Loucy (cell line): Measurements from ENCODE around the gene MTHFR.

Experiments used
- H2AFZ ChIP-seq: fragments of 200-600 bp; sonication (generic); 2 replicates; pipeline ENCODE4 v1.6.0; 2016; ENCODE audit warnings: antibody characterized with exemption, mild to moderate bottlenecking, low read length, moderate library complexity
- H3F3A ChIP-seq: fragments of 200-600 bp; 2 replicates; pipeline ENCODE4 v1.6.0; 2016; ENCODE audit warnings: antibody characterized with exemption, low read depth, mild to moderate bottlenecking
- H3K27me3 ChIP-seq: fragments of 200-600 bp; sonication (generic); 2 replicates; pipeline ENCODE4 v1.6.1; 2014; ENCODE audit warnings: low read length, mild to moderate bottlenecking; ENCODE audit not compliant: insufficient read depth, poor library complexity, severe bottlenecking
- H3K36me3 ChIP-seq: fragments of 200-600 bp; sonication (generic); 2 replicates; pipeline ENCODE4 v1.6.1; 2016; ENCODE audit warnings: low read length; ENCODE audit not compliant: insufficient read depth
- H3K4me1 ChIP-seq: fragments of 200-600 bp; sonication (generic); 2 replicates; pipeline ENCODE4 v1.5.1; 2014; ENCODE audit warnings: low read length, mild to moderate bottlenecking; ENCODE audit not compliant: insufficient read depth, poor library complexity, severe bottlenecking
- H3K4me2 ChIP-seq: fragments of 200-600 bp; sonication (generic); 2 replicates; pipeline ENCODE4 v1.6.0; 2014; ENCODE audit warnings: antibody characterized with exemption, low read length, low read depth, mild to moderate bottlenecking; ENCODE audit not compliant: poor library complexity, severe bottlenecking
- H3K4me3 ChIP-seq: fragments of 200-600 bp; sonication (generic); 2 replicates; pipeline ENCODE4 v1.5.1; 2014; ENCODE audit warnings: low read length, mild to moderate bottlenecking, mixed read lengths; ENCODE audit not compliant: poor library complexity, severe bottlenecking
- H3K79me2 ChIP-seq: fragments of 200-600 bp; sonication (generic); 2 replicates; pipeline ENCODE4 v1.6.1; 2014; ENCODE audit warnings: low read length; ENCODE audit not compliant: insufficient read depth
- H3K9ac ChIP-seq: fragments of 200-600 bp; sonication (generic); 2 replicates; pipeline ENCODE4 v1.6.0; 2014; ENCODE audit warnings: mild to moderate bottlenecking, low read depth, low read length, moderate library complexity; ENCODE audit not compliant: poor library complexity, severe bottlenecking
- H3K9me2 ChIP-seq: fragments of 200-600 bp; sonication (generic); replicated peaks from 2 replicates; pipeline ENCODE4 v1.6.1; 2016; ENCODE audit warnings: low read depth, low read length, mixed read lengths
- H3K9me3 ChIP-seq: fragments of 200-600 bp; sonication (generic); 2 replicates; pipeline ENCODE4 v1.6.1; 2014; ENCODE audit warnings: mild to moderate bottlenecking, antibody characterized with exemption, low read length, low read depth; ENCODE audit not compliant: insufficient read depth
- H4K20me1 ChIP-seq: fragments of 200-600 bp; sonication (generic); 2 replicates; pipeline ENCODE4 v1.6.0; 2014; ENCODE audit warnings: antibody characterized with exemption, low read length, mild to moderate bottlenecking; ENCODE audit not compliant: insufficient read depth, poor library complexity, severe bottlenecking
- CTCF ChIP-seq: fragments of 200-600 bp; sonication (generic); conservative IDR thresholded peaks from 2 replicates; pipeline ENCODE4 v1.5.1; 2014; ENCODE audit warnings: mild to moderate bottlenecking, antibody characterized with exemption, low read length
- EZH2phosphoT487 ChIP-seq: fragments of 200-600 bp; IDR thresholded peaks from 2 replicates; pipeline ENCODE4 v1.6.1; 2018; ENCODE audit warnings: antibody characterized with exemption, mild to moderate bottlenecking, moderate library complexity, borderline replicate concordance

The MTHFR gene

DNA sequence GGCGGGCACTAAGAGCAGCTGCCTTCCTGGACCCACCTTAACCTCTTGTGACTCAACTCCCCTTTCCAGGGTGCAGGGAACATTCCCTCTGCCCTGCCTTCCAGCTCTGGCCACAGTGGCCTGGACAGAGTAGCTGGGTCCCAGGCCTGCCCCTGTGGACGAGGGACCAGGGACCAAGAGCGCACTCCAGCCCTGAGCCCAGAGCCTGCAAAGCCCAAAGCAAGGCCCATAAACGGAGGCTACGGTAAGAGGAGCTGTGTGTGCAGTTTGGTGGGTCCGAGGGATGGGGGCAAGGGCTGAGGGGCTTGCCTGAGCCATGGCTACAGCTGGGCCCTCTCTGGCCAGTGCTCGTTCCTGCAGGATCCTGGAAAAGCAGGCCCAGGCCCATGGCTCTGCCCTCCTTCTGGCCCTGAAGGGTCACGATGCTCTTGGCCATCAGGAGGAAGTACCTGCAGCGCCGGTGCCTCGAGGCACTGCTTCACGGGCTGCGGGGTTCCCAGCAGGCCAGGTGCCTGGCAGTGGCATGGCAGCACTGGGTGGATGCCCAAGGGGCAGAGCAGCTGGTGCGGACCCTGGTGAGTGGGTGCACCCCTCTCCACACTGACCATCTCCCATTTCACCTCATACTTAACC, 17.8 kb downstream of the MTHFR start:
- Histone ChIP-seq H3K4me1 (no peaks in the 10 kb centered on the region), H3K9ac (no peak overlapping the region), H2AFZ (no peak overlapping the region)

DNA sequence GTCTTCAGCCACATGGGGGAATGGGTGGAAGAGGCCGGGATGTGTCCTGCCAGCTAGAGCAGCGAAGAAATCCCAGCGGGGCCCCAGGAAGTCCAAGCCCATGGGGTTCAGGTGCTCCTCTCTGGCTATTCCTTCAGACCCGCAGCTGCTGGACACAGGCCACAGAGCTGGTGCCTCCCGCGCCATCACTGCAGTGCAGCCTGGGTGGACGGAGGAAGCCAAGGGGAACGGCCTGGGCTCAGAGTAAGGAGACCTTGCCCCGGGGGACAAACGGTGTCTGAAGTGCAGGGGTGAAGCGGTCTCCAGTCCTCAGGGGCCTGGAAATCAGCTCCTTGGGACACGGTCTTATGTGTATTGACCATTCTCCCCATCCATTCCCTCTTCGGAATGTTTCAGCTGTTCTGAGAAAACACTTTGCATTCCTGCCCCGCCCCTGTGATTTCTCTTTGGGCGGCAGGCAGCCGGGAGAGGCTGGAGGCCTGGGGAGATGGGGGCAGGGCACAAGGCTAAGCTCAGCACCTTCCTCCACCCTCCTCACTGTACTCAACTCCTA, 18.4 kb downstream of the MTHFR start:
- no peaks in the 10 kb centered on the region for H3K4me1 ChIP-seq
- H3K36me3 ChIP-seq, result no peaks in the 10 kb centered on the region
- no peaks in the 10 kb centered on the region for H3K27me3 ChIP-seq
- no peaks in the 10 kb centered on the region for H4K20me1 ChIP-seq
- no peaks in the 10 kb centered on the region for H3K79me2 ChIP-seq
- no peaks in the 10 kb centered on the region for H3F3A ChIP-seq
- no peak overlapping the region for H3K9ac ChIP-seq
- TF ChIP-seq CTCF, result no peak
- no peak for TF ChIP-seq EZH2phosphoT487
- H3K9me3 ChIP-seq, result no peaks in the 10 kb centered on the region
- no peak overlapping the region for H2AFZ ChIP-seq
- no peaks in the 10 kb centered on the region for H3K9me2 ChIP-seq
- H3K4me3 ChIP-seq, result no peak overlapping the region
- no peak overlapping the region for H3K4me2 ChIP-seq

More for the DNA sequence above, 17.8 kb downstream of the MTHFR start:
- Histone ChIP-seq H3F3A (no peaks in the 10 kb centered on the region), H3K27me3 (no peaks in the 10 kb centered on the region), H3K79me2 (no peaks in the 10 kb centered on the region), H3K4me2 (no peak overlapping the region), H3K36me3 (no peaks in the 10 kb centered on the region), H3K9me3 (no peaks in the 10 kb centered on the region), H4K20me1 (no peaks in the 10 kb centered on the region), H3K4me3 (no peak overlapping the region), H3K9me2 (no peaks in the 10 kb centered on the region)
- TF ChIP-seq CTCF (no peak), EZH2phosphoT487 (no peak)

DNA sequence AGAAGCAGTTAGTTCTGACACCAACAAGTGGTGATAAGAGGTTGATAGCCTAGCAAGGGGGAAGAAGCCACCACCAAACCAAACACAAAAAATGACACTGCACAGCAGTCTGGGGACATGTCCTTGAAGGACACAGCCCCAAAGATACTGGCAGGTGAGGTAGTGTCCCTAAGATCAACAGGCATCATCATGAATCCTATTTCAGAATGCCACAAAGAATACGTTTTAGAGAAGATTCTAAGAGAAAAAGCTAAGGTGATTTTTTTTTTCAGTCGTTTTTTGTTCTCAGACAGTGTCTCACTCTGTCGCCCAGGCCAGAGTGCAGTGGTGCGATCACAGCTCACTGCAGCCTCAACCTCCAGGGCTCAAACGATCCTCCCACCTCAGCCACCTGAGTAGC, 19.6 kb downstream of the MTHFR start:
- Histone ChIP-seq H3F3A (no peaks in the 10 kb centered on the region), H3K79me2 (no peaks in the 10 kb centered on the region), H2AFZ (no peak overlapping the region), H3K4me1 (no peaks in the 10 kb centered on the region), H3K27me3 (no peaks in the 10 kb centered on the region), H3K4me2 (no peak overlapping the region), H3K36me3 (no peaks in the 10 kb centered on the region), H4K20me1 (no peaks in the 10 kb centered on the region), H3K9ac (no peak overlapping the region), H3K4me3 (no peak overlapping the region), H3K9me2 (no peaks in the 10 kb centered on the region), H3K9me3 (no peaks in the 10 kb centered on the region)
- TF ChIP-seq CTCF, result no peak
- TF ChIP-seq EZH2phosphoT487, result no peak
